GM21825 (cell line): ENCODE measurements around the gene CAP2.

Experiments
- ATAC-seq: cut with Tn5 transposase; IDR thresholded peaks from one replicate; pipeline ENCODE4 v1.9.1; 2021; ENCODE audit warnings: mild to moderate bottlenecking, moderate library complexity; ENCODE audit not compliant: unreplicated experiment

CAP2 gene, protein sequence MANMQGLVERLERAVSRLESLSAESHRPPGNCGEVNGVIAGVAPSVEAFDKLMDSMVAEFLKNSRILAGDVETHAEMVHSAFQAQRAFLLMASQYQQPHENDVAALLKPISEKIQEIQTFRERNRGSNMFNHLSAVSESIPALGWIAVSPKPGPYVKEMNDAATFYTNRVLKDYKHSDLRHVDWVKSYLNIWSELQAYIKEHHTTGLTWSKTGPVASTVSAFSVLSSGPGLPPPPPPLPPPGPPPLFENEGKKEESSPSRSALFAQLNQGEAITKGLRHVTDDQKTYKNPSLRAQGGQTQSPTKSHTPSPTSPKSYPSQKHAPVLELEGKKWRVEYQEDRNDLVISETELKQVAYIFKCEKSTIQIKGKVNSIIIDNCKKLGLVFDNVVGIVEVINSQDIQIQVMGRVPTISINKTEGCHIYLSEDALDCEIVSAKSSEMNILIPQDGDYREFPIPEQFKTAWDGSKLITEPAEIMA

DNA sequence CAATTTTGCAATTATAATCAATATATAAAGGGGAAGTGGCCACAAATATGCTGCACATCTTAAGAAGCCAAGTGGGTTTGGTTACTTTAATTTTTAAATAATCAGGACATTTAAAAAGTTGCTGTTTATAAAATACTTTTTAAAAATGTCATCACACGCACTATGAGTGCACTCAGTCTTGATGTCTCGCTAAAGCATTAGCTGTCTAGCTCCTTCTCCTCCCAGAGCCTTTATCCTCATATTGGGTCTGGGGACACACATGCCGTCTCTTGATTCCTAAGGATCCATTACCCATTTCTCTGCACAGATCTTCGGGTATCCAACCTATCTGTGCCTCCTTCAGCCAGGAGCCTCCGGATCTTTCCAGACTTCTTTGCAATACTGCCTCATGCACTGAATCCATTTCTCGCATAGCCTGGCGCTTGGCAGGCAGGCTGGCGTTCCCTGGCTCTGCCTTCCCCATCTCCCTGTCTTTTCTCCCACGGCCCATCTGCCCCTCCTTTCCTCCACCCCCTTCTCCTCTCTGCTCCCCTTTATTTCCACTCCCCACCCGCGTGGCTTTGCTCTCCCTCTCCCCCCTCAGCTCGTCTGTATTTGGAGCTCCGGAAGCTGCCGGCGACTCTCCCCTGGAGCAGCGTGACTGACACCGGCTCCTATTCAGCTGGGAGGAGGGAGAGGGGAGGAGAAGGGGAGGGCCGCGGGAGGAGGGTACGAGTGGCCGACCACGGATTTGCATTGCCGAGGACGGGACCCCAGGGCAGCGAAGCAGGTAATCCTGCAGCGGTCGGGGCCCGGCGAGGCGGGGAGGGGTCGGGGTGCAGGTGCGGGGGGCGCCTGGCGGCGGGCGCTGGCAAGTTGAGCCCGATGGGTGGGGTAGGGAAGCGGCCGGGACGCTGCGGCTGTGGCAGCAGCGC lies at the start of gene CAP2:
Gene CAP2, plus strand, starts transcription at position 618 of the 914 bp plus-strand sequence. CDS start 27,961 bp downstream, outside the sequence.
- ATAC-seq = no peak

DNA sequence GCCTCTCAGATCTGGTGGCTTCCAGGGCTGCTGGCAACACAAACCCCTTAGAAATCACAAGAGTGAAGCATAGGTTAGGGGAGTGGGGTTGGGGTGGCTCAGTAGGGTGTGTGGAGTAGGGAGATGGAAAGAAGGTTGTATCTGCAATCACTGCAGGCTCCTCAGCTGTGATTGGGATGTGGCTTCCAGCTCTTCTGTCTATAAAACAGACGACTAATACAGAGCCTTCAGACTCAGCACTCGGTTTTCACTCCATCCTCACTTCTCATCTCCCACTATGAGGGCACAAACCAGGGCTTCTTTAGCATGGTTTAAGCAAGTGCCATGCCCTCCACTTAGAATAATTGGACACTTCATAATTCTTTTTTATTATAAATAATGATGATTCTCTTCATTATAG lies 46.4 kb upstream of the CAP2 start:
- no peak for ATAC-seq

DNA sequence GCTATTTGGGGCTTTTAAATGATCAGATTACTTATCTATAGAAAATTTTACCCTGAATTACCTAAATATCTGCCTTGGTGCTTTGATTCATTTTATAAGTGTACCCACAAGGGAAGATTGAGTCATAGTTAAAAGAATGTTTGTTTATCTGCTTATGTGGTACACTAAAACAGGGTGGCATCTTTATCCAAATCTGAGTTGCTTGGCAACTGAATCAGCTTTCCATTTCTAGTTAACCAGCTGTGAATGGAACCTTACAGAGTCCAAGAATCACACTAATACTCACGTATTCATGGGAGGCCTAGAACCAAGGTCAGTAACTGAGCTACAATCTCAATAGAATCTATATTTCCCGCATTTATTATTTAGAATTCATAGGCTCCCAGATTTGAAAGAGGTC lies 44.0 kb upstream of the CAP2 start:
- no peak for ATAC-seq

DNA sequence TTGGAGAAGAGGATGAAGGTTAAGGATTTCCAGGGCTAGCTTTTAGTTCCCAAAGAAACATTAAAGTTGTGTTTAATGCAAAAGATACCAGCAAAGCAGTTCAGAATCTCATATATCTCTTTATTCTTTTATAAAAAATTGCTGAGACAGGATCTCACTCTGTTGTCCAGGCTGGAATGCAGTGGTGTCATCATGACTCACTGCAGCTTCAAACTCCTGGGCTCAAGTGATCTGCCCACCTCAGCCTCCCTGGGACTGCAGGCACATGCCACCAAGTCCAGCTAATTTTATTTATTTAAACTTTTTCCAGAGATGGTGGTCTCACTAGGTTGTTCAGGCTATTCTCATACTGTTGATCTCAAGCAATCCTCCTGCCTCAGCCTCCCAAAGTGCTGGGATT lies 41.1 kb upstream of the CAP2 start:
- ATAC-seq = no peak

DNA sequence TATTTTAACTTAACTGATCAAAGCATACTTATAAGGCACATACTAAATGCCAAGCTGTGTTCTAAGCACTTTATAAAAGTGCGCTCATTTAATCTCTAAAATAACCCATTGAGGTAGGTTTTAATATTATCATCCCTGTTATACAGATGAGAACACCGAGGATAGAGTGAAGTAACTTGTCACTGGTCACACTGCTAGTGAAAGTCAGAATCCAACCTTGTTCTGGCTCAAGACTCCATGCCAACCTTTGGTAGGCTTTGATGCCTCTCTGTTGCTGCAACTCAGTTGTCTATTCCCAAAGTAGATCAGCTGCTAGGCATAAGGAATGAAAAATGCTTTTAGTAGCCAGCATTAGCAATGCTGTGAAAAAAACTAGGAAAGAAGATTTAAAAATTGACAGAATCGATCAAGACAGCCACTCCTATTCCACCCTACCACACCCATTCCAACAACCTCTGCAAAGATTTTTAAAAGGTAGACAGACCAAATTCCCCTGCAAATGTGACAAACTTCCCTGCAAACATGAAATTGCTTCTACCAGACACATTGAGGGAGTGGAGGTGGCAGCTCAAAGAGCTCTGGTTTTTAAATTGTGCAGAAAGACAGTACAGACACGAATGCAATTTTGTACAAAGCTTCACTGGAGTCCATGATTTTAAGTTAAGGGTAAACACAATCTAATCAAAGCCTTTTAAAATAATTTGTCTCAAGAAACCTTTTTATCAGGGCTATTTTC lies 39.8 kb upstream of the CAP2 start:
- no peak for ATAC-seq

DNA sequence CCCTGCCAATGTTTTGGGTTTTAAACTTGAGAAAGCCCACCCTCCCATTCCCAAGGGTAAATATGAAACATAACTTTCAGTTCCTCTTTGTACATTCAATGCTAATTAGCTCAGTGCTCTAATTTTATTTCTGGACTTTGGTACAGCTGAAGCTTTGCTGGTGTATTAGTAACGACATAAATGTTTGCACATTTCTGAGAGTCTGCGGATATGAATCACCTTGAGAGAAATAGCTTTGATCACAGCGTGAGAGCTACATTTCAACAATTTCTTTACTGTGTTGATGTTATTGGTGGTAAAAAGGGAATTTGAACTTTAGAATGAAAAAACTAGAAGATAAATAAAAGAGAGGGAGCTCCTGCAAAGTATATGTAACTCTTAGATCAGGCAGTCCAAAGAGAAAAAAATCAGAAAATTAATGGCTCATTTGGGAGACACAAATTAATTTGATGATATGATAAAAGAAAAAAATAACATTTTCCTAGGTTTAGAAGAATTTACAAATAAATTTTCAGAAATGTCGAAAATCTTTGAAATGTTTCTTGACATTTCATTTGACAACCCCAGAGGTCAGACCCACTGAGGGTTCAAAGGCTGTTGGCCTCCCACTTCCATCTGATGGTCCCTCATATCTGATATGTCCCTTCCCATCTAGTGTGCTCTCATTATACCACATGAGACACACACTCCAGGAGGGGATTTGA lies 38.5 kb upstream of the CAP2 start:
- ATAC-seq = no peak

DNA sequence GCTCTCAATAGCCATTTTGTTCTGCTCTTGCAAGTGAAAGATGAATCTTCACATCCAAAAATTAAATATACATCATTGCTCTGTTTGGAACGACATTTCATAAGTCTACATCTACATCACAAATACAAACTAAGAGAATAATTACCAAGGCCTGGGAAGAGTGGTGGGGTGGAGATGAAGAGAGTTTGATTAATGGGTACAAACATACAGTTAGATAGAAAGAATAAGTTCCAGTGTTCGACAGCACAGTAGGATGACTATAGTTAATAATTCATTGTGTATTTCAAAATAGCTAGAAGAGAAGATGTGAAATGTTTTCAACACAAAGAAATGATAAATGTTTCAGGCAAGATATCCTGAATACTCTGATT lies 38.0 kb upstream of the CAP2 start:
- ATAC-seq = no peak

DNA sequence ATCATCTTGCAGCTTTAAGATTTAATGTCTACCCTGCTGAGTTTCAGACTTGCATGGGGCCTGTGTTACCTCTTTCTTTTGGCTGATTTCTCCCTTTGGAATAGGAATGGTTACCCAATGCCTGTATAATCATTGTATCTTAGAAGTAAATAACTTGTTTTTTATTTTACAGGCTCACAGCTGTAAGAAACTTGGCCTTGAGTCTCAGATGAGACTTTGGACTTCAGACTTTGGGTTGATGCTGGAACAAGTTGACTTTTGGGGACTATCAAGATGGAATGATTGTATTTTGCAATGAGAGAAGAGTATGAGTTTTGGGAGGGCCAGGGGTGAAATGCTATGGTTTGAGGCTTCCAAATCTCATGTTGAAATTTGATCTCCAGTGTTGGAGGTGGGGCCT lies 34.9 kb upstream of the CAP2 start:
- ATAC-seq = no peak

DNA sequence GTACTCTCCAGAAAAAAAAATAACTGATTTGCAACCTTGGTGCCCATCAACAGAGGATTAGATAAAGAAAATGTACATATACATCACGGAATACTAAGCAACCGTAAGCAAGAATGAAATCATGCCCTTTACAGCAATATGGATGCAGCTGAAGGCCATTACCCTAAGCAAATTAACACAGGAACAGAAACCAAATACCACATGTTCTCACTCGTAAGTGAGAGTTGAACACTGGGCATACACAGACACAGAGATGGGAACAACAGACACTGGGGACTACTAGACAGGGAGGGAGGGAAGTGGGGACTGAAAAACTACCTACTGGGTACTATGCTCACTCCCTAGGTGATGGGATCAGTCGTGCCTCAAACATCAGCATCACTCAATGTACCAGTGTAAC lies 32.8 kb upstream of the CAP2 start:
- ATAC-seq = no peak

DNA sequence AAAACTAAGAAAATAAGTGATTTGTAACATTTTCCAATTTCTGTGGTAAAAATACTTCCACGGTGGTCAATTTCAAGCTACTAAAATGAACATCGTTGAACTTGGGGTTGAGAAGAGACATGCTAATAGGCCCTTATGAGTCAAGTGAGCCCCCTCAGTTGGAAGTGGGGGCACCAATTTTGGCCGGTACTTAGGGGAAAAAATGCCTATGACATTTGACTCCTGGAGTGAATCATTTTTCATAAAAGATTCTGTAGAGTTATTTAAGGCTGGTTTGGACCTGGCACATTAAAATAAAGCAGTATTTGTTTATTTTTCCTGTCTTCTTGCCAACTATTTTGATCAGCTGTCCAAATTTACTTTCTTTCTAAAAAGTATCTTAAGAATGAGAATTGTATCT lies 32.4 kb upstream of the CAP2 start:
- ATAC-seq = no peak

DNA sequence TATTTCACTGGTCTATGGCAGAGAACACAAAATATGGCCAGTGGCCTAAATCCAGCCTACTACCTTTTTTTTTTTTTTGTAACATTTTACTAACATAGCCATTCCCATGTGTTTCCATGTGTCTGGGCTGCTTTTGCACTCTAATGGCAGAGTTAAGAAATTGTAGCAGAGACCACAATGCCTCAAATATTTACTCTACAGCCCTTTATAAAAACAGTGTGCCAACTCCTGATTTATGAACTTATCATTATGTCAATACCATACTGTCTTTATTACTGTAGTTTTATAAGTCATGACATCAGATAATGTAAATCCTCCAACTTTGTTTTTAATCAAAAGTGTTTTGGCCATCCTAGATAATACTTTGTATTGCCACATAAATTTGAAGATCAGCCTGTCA lies 27.4 kb upstream of the CAP2 start:
- no peak for ATAC-seq

DNA sequence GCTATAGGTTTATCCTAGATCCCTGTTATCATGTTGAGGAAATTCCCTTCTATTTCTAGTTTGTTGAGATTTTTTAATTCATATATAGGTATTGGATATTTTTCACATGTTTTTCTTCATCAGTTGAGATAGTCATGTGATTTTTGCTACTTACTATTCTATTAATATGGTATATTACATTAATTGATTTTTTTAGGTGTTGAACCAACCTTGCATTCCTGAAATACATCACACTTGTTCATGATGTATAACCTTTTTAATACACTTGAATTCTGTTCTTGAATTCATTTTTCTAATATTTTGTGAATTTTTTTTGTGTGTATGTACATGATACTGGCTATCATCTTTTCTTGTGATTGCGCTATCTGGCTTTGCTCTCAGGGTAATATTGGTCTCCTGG lies 25.5 kb upstream of the CAP2 start:
- ATAC-seq = no peak

DNA sequence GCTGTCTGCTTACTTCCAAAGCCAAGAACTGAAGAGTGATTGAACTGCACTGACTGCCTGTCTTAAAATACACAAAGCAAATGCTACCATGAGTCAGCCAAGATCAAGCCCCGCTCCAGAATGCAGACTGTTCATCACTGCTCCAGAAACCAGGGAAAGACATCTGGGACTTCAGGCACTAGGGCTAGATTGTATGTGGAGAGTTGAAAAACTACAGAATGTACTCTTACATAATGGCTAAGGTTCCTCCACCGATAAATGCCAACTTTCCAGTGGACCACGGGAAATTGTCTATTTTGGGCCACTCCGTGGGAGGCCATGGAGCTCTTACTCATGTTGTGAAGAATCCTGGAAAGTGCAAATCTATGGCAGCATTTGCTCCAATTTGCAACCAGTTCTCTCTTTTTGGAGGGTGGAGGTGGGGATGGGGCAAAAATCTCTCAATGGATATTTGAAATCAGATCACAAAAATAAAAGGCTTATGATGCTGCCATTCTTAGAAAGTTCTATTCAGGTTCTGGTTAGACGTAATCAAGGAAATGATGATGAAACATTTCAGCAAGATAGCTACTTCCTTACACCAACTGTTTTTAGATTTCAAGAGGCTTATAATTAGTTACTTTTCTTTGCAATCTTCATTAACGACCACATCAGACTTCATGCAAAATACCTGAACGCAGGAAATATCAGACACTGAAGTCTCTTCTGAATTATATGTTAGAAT lies 11.8 kb upstream of the CAP2 start:
- no peak for ATAC-seq

DNA sequence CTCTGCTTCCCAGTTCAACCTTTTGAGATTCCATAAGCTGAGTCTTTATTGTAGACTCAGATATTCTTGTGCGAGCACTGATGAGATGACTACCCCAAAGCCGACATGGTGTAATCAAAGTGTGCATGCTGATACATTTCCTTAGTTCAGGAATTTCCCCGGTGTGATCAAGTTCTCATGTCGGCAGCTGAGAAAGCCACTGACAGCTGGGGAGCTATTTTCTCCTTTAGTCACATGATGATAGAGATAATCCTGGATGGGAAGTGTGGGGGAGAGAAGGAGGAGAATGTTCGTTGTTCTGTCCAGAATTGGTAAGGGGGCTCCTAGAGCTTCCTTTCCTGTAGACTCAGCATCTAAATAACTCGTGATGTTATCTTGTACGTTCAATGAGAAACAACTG lies 7.7 kb upstream of the CAP2 start:
- no peak for ATAC-seq

DNA sequence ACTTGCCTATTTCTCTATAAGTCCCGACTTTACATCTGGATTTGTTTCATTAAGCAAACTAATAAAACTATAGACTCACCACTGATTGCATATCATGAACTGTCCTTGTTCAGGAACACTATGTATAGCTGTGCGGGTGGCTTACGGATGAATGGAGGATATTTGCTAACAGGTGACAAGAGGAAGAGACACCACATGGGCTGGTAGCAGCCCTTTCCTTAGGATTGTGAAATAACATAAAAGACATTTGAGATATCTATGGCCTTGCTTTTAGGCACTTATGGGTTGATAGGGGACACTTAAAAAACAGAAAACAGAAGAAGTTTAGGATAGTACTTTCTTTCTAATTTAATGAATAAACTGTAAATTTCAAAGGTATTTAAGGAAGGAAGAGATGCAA lies 5.0 kb upstream of the CAP2 start:
- no peak for ATAC-seq

DNA sequence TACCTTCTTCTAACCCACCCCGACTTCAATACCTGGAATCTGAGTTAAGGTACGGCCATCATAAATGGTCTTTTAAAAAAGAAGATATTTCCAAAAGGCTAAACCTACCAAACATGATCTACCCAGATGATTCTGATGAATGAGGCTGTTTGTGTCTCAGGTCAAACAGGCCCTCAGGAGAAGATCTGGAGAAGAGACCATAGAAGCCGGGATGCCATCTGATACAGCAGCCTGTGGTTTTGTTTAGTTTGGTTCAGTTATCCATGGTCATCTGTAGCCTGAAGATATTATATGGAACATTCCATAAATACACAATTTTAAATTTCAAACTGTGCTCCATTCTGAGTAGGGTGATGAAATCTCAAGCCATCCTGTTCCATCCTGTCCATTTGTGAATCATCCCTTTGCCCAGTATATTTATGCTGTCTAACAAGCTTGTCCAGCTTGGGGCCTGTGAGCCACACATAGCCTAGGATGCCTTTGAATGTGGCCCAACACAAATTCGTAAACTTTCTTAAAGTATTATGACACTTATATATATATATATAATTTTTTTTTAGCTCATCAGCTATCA lies 4.0 kb upstream of the CAP2 start:
- no peak for ATAC-seq

DNA sequence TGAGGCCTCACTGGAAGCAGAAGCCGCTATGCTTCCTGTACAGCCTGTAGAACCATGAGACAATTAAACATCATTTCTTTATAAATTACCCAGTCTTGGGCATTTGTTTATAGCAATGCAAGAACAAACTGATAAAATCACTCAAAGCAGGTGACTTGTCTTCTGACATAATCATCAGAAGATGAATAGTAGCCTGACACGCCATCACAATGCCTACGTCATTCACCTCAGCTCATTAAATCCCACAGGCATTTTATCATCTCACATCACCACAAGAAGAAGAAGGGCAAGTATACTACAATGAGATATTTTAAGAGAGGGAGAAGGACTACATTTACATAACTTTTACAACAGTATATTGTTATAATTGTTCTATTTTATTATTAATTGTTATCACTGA lies 3.1 kb upstream of the CAP2 start:
- ATAC-seq = no peak

DNA sequence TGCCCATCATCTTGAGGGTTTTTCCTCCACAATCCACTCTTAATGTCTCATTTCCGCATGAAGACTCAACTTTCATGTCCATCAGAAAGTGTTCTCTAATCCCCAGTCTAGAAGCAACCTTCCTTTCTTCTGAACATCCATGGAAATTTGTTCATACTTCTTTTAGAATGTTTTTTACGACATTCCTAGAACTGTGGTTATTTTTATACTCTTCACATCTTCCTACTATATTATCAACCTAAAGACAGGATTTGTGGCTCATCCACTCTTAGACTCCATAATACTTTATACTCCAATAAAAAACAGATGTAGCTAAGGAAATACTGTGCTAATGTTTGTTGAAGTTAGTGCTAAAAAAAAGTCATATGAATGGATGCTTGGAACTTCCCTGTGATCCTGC lies 1.4 kb upstream of the CAP2 start:
- no peak for ATAC-seq

DNA sequence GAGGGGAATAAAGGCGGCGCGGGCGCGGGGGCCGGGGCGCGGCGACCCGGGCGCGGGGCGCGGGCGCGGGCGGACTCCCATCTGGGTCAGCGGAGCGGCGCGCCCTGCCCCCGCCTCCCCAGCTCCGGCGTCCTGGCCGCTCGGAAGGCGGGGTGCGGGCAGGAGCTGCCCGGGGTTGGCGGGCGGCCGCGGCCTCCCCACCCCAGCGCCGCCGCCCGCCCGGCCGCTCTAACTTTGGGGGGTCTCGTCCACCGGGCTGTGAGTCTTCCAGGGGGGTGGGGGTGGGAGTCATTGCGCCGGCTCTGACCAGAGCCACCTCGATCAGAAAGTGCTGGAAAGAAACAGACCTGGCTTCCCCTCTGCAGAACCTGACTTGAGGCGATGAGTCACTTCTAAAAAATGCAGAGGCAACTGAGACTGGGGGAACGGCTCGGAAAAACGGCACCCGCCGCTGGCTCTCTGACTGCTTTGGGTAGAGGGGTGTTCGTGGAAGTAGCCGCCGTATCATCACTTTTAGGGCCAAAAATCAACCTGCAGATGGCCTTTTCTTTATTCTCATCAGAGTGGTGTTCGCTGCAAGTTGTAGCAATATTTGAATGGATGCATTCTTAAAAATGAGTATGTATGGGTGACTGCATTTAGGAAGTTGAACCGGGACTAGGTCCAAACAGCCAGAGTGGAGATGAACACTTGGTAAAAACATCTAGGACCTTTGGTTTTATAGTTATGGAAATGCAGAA lies 667 bp downstream of the CAP2 start:
- no peak for ATAC-seq
